GM19035 (cell line): ENCODE results near the gene SOAT2.
"Not testable (repeated sequence)": the region's sequence is repeated elsewhere in the genome, so short reads cannot be mapped to it uniquely, and the experiment has no call there.

Experiments used
- ATAC-seq: cut with Tn5 transposase; IDR thresholded peaks from one replicate; pipeline ENCODE4 v1.9.1; 2021; ENCODE audit not compliant: unreplicated experiment

SOAT2 gene

DNA sequence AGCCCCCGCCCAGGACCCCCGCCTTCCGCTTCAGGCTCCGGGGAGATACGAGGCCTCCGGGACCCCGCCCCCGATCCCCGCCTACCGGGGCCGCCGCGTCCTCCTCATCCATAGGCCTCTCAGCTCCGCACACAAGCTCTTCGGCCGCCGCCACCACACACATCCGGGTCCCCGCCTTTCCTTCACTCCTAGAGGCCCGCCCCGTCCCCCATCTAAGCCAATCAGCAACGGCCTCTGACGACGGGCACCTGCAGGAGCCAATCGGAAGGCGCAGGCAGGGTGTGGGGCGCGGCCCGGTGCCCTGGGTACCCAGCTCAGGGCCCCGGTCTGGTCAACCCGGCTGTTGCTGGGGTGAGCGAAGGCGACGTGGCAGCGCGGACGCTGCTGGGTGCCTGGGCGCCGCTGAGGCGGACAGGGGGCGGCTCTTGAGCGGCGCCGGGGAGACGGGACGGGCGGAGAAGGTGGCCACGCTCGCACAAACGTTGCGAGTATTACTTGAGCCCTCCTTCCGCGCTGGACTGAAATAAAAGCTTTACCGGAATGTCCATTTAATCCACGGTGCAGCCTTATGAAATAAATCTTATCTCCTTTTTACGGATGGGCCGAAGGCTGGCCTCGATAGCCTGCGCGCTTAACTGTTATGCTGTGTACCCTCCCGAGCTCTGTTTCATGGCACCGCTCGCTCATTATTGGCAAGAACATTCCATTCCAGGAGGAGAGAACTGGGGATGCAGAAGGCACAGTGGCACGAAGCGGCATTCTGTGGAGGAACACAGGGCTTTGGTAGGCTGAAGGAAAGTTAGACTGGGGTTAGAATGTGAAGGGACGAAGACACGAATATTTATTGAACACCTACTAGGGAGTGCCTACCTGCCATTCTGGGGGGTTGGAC lies 23.8 kb upstream of the SOAT2 start, which contains the start of gene SPRYD3:
TSS of gene SPRYD3 (minus strand) at position 165 of the 892 bp plus-strand sequence. CDS start at position 108, 57 bp downstream.
- ATAC-seq, result peak; percentile 98

DNA sequence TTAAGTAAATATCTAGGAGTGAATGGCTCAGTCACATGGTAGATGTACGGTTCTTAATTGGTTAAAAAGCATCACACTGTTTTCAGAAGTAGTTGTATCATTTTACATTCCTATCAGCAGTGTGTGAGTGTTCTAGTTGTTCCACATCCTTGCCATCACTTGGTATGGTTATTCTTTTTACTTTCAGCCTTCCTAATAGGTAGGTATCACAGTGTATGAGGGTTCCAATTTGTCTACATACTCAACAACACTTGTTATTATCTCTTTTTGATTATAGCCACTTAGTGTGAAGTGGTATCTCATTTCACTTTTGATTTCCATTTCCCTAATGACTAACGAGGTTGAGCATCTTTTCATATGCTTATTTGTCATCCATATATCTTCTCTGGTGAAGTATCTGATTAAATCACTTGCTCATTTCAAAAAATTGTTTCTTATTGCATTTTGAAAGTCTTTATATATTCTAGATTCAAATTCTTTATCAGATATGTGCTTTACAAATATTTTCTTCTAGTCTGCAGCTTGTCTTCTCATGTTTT lies 20.6 kb upstream of the SOAT2 start:
- ATAC-seq, result no peak

DNA sequence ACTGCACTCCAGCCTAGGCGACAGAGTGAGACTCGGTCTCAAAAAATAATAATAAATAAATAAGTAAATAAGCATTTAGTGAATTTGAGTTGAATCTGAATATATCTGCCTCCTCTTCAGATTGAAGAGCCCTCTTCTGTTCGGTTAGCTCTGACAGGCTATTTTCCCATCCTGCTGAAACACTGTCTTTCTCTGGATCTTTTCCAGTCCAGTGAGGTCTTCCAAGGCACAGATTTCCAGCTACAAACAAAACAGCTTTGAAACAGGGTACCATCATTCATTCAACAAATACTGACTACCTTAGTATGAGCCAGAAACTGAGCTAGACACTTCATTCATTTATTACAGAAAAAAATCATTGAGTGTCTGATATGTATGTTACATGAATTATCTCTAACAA lies 16.9 kb upstream of the SOAT2 start:
- ATAC-seq, result no peak

DNA sequence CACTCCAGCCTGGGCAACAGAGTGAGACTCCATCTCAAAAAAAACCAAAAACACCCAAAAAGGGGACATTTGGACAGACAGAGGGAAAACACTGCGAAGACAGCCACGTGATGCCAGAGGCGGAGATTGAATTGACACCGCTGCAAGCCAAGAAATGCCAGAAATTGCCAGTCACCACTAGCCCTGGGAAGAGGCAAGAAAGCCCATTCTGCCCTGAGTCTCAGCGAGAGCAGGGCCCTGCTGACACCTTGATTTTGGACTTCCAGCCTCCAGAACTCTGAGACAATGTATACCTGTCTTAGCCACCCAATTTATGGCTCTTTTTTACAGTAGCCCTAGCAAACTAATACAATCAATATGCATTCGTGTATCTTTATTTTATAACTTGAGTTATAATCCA lies 13.2 kb upstream of the SOAT2 start:
- no peak for ATAC-seq

DNA sequence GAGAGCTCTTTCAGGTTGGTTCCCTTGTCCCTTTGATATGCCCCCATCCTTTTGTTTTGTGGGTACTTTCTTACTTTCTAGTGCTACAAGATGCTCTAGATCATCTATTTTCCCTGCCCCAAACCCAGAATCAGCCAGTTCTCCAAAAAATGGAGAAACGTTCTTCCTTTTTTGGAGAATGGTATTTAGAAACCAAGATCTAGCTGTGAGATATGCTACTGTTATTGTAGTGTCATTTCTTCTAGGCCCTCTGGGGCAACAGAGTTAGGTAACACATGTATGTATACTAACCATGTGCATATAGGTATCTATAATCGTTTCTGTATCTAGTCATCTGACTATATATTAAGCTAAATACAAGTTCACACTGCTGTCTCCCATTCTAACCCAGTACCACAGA lies 12.7 kb upstream of the SOAT2 start:
- ATAC-seq, result no peak

DNA sequence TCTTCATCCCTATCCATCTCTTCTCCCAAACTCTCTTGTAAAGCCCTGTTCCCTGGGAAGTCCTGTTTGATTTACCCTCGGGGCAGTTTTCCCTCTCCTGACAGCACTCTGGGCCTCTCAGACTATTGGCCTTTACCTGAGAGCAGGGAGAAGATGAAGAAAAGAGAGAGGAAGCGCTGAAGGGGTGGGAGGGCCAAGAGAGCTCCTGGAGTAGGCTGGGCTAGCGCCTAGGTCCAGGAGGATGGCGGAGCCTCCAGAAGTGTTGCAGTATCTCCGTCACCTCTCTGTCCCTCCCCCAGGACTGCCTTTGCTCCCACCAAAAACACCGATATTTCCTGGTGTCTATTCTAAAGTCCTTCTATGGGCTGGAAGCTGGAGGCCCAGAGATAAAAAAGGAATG lies 11.5 kb upstream of the SOAT2 start:
- ATAC-seq, result no peak

DNA sequence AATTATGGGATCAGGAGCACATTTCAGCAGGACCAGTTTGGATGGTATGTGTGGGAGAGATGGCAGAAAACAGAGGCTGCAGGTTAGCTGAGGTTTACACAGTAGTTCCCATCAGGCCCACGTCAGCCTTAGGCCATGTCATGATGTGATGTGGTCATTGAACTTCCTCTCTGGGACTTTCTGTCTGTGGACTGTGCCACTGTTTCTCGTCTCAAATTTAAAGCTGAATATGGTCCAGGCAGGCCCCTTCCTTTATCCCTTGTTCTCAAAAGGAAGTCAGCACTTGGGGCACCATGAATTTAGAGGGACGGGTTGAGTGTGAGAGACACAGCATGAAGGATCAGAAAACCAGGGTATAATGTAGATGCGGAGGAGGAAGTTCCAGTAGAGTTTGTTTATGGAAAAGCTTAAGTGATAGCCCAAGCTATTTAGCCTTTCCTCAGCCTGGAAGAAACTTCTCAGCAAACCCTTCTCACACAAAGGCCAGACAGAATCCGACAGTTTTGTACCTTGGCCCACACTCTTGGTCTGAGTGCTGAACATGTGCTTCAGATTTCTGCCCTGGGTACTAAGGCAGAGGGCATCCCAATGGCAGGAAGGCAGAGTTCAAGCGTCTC lies 9.4 kb upstream of the SOAT2 start:
- no peak for ATAC-seq

DNA sequence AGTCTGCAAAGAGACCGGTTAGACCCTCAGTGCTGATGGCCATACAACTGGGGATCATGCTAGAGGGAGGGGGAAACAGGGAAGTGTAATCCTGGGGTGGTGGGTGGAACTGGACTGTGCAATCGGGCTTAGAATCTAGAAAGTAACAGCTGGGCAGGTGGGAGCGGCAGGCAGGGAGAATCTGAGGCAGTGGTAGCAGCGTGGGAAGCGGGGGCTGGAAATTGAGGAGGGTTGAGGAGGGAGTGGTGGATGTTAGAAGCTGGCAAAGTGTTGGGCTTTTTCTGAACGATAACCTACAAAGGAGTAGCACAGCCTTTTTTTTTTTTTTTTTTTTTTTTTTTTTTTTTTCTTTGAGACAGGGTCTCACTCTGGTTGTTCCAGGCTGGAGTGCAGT lies 8.9 kb upstream of the SOAT2 start:
- ATAC-seq, result no peak

DNA sequence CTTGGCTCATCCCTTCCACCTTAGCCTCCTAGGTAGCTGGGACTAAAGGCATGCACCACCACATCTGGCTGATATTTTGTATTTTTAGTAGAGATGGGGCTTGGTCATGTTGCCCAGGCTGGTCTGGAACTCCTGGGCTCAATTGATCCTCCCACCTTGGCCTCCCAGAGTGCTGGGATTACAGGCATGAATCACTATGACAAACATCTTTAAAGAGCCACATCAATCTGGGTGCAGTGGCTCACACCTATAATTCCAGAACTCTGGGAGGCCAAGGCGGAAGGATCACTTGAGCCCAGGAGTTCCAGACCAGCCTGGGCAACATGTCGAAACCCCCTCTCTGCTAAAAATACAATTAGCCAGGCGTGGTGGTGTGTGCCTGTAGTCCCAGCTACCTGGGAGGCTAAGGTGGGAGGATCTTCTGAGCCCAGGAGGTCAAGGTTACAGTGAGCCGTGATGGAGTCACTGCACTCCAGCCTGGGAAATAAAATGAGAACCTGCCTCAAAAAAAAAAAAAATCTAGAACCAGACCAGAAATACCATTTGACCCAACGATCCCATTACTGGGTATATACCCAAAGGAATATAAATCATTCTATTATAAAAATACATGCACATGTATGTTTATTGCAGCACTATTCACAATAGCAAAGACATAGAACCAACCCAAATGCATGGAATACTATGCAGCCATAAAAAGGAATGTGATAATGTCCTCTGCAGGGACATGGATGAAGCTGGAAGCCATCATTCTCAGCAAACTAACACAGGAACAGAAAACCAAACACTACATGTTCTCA lies 8.3 kb upstream of the SOAT2 start:
- ATAC-seq, result not testable (repeated sequence)

DNA sequence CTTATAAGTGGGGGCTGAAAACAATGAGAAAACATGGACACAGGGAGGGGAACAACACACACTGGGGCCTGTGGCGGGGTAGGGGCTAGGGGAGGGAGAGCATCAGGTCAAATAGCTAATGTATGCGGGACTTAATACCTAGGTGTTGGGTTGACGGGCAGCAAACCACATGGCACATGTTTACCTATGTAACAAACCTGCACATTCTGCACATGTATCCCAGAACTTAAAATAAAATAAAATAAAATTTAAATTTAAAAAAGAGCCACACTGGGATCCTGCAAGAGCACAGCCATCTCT lies 7.7 kb upstream of the SOAT2 start:
- not testable (repeated sequence) for ATAC-seq

DNA sequence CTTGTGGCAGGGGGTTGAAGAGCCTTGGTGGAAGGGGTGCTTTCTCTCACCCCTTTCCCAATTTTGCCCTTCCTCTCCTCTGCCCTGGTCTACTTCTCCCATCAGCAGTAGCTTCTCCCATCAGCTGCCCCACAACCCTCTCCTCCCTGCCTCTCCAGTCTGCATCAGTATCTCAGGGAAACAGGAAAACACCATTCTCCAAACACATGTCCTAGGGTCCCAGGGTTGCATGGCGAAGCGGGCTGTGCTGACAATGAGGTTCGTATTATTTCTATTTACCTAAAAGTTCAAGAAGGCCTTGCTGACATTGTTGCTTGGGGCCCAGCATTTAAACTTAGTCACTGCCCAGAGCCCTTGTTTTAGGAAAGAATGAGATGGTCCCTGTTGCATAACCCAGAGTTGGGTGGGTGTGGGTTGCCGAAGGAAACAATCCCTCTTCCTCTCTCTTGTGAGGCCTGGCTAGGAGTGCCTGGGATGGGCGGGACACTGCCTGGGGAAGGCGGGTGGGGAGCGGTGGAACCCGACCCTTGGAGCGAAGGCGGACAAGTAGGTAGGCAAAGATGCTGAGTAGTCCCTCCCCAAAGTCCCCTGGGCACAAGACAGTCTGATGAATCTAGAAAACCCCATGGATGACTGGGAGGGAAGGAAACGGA lies 7.1 kb upstream of the SOAT2 start:
- no peak for ATAC-seq

DNA sequence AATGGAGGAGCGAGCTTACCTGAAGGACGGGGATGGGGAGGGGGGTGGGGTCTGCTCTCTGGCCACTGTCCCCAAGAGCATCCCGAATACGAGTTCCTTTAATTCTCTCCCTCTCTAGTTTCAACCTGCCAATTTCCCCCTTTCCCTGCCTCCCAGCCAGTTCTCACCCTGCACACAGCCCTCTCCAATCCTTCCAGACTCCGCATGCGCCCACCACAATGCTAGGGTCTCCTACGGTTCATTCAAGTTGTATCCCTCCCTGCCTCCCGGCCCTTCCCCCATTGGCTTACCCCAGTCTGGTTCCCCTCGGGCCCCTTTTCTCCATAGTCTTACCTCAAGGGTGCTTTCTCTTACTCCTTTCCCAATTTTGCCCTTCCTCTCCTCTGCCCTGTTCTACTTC lies 6.5 kb upstream of the SOAT2 start:
- no peak for ATAC-seq

DNA sequence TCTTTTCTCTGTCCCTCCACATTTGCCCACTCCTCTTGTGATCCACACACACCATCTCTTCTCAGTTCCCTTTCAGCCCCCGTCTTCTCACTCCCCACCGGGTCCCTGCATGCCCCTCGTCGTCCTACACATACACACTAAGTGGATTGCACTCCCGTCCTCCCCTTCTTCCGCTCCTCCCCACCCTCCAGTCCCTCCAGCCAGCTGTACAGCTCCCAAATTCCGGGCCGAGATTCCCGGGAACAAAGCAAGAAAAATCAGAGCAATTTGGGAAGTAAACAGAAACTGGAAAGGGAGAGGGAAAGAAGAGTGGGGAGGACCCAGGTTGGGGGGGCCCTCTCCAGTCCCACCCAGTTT lies 6.1 kb upstream of the SOAT2 start:
- no peak for ATAC-seq

DNA sequence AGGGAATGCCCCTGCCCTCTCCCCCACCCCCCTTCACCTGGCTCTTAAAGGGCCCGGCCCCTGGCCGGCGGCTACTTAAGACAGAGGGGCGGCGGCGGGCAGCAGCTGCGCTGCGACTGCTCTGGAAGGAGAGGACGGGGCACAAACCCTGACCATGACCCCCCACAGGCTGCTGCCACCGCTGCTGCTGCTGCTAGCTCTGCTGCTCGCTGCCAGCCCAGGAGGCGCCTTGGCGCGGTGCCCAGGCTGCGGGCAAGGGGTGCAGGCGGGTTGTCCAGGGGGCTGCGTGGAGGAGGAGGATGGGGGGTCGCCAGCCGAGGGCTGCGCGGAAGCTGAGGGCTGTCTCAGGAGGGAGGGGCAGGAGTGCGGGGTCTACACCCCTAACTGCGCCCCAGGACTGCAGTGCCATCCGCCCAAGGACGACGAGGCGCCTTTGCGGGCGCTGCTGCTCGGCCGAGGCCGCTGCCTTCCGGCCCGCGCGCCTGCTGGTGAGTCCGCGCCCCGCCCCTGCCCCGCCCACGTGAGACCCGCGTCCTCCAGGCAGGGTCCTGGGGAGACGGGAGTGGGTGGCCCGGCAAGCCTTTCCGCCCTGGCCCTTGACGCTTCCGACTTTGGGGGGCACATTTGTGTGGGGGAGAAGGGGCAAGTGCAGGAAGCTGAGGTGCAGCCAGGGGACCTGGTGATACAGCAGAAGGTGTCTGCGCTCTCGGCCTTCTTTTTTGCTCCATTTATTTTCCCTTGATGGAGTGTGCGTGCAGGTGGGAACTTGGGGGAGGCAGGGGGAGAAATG lies 5.5 kb upstream of the SOAT2 start, which contains the start of gene IGFBP6:
TSS of gene IGFBP6 (plus strand) at position 104 of the 790 bp plus-strand sequence. CDS start at position 155, 51 bp downstream.
- peak; percentile 50 for ATAC-seq

DNA sequence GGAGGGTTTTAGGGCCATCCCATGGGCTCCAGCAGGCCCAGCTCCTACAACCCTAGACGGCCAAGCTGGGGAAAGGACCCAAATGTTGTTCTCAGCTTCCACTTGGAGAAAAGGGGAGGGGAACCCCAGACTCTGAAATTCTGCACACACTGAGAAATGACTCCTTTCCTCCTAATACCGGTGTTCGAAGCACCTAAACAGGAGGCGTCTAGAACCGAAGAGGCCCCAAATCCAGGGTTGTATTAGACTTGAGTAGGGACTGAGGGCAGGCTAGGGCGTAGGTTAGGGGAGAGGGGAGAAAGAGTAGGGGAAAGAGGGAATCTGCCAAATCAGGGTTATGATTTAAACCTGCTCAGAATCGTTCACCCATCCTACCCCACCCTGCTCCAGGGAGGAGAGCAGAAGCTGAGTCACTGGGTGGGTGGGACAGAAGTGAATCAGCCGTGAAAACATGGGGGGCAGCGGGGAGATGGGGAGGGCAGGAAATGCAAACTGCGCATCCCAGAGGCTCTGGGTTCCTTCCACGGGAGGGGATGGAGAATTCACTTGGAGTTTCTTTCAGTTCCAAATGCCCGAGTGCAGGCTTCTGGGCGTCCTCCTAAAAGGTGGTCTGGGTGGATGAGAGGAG lies 4.8 kb upstream of the SOAT2 start:
- ATAC-seq, result no peak

DNA sequence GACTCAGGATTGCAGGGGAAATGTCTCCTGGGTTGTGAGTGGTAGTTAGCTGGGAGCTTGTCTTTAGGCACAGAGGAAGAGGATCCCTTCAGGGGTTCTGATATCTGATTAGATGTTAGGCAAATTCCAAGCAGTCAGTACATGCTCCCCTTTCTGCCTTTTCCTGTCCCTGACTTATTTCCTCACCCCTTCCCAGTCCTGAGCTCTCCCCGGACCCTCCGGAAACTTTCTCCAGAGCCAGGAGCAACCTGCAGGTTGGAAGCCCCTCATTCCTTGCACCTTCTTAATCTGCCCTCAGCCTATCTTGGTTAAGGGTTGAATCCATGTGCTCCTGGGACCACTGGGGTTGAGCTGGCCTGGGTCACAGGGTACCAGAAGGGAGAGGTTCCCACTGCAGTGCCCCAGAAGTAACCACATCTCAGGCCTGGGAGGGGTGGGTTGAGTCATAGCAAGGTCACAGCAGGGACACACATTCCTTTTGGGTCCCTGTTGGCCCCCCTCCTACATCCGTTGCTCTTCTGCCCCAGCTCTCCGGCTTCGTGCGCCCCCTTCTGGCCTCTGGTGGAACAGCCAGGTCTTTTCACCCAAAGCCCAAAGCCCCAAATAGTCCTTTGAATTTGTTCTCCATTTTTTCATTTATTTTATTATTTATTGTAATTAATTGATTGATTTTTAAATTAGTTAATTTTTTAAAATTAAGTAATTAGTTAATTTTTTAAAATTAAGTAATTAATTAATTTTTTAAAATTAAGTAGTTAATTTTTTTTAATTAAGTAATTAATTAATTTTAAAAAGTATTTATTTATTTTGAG lies 4.0 kb upstream of the SOAT2 start:
- ATAC-seq, result no peak

DNA sequence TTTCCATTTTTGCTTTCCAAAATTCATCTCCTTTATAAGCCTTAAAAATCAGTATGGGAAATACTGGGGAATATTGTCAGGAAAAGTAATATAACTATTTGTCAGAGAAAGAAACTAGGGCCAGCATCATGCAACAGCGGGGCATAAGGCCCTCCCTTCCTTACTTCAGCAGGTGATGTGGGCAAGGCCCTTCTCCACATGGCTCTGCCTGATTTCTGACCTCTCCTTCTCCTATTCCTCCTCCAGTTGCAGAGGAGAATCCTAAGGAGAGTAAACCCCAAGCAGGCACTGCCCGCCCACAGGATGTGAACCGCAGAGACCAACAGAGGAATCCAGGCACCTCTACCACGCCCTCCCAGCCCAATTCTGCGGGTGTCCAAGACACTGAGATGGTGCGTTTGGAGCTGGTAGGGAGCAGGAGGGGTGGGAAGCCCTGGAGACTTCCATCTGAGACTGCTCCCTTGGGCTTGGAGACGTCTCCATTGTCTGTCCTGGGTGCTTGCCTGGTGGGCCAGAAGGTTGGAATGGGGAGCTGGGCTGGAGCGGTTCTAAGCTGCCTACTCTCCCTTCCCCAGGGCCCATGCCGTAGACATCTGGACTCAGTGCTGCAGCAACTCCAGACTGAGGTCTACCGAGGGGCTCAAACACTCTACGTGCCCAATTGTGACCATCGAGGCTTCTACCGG lies 2.7 kb upstream of the SOAT2 start:
- ATAC-seq, result no peak

DNA sequence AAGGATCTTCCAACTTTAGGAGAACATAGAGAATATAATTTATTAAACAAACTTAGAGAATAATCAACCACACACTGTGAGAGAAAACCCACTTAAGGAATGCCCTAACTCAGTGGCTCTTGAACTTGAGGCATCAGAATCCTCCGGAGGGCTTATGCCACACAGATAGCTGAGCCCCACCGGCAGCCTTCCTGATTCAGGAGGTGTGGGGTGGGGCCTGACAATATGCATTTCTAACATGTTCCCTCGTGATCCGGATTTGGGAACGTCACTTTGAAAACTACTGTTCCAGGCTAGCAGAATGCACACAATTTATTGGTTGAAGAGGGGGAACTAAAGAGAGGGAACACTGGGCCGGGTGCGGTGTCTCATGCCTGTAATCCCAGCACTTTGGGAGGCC lies 2.0 kb upstream of the SOAT2 start:
- no peak for ATAC-seq
